Measurements from ENCODE around the gene SLC15A1. TPM values are rescaled to one million over a fixed set of nuclear protein-coding genes. Genes with fewer than 3 reads are reported as not detected.

Gene SLC15A1
- total and polyA plus RNA-seq, 4 donors: 5.8 to 19.7 (median 11.6) TPM

DNA sequence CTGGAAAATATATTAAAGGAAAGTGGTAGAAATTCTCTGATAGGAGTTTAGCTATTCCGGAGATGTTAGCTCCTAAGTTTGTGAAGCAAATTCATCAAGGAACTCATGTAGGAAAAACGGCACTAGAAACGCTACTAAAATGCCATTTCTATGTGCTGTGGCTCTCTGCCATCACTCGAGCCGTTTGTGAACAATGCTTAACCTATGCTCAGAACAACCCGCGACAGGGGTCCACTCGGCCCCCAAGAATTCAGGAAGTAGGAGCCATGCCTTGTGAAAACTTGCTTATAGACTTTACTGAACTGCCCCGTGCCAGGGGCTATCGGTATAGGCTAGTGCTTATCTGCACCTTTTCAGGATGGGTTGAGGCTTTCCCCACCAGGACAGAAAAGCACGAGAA is 14.2 kb upstream of the SLC15A1 start:
- Histone ChIP-seq H3K27me3 (ENCODE audit: control insufficient read depth in 4 of 4, insufficient read depth in 4 of 4, low read length in 3 of 4) (no peaks in the 10 kb centered on the region), H3K36me3 (ENCODE audit: control insufficient read depth in 4 of 4, insufficient read depth in 3 of 4, low read depth in 1 of 4, low read length in 3 of 4) (no peaks in the 10 kb centered on the region), H3K9me3 (ENCODE audit: control insufficient read depth in 4 of 4, low read length in 3 of 4) (no peaks in the 10 kb centered on the region), H3K4me1 (ENCODE audit: control insufficient read depth in 4 of 4, insufficient read depth in 4 of 4, low read length in 3 of 4) (peaks cover 2 to 14% (median 9%) of the 10 kb centered on the region in 4 donors), H3K9ac (ENCODE audit: low read depth in 1 of 2, low read length in 2 of 2) (no peak overlapping the region), H3K27ac (ENCODE audit: low read depth in 1 of 2, low read length in 2 of 2) (no peak overlapping the region), H3K4me3 (ENCODE audit: low read depth in 1 of 3, low read length in 3 of 3) (no peak overlapping the region)
- WGBS: 68% methylated on average over 11 of the region's 11 CpGs
- no peak for TF ChIP-seq RAD21 (IDR thresholded peaks at IDR 0.05)
- TF ChIP-seq RXRA (IDR thresholded peaks at IDR 0.05): no peak
- no peak for TF ChIP-seq EGR1 (IDR thresholded peaks at IDR 0.05; ENCODE audit: low read depth in 2 of 2)
- no peak for TF ChIP-seq SP1 (IDR thresholded peaks at IDR 0.05)
- TF ChIP-seq, protein P1, sequence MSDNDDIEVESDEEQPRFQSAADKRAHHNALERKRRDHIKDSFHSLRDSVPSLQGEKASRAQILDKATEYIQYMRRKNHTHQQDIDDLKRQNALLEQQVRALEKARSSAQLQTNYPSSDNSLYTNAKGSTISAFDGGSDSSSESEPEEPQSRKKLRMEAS (IDR thresholded peaks at IDR 0.05): no peak
- TF ChIP-seq HNF4A (conservative IDR thresholded peaks at IDR 0.05): no peak
- no peak for TF ChIP-seq TAF1 (conservative IDR thresholded peaks at IDR 0.05)
- no peak for TF ChIP-seq YY1 (IDR thresholded peaks at IDR 0.05)
- TF ChIP-seq, protein P2, sequence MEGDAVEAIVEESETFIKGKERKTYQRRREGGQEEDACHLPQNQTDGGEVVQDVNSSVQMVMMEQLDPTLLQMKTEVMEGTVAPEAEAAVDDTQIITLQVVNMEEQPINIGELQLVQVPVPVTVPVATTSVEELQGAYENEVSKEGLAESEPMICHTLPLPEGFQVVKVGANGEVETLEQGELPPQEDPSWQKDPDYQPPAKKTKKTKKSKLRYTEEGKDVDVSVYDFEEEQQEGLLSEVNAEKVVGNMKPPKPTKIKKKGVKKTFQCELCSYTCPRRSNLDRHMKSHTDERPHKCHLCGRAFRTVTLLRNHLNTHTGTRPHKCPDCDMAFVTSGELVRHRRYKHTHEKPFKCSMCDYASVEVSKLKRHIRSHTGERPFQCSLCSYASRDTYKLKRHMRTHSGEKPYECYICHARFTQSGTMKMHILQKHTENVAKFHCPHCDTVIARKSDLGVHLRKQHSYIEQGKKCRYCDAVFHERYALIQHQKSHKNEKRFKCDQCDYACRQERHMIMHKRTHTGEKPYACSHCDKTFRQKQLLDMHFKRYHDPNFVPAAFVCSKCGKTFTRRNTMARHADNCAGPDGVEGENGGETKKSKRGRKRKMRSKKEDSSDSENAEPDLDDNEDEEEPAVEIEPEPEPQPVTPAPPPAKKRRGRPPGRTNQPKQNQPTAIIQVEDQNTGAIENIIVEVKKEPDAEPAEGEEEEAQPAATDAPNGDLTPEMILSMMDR (IDR thresholded peaks at IDR 0.05; ENCODE audit: low read depth, low read length, missing input control): no peak
- TF ChIP-seq NR2F2 (IDR thresholded peaks at IDR 0.05): no peak
- no peak for TF ChIP-seq FOXA1 (IDR thresholded peaks at IDR 0.05)
- TF ChIP-seq, protein P3, sequence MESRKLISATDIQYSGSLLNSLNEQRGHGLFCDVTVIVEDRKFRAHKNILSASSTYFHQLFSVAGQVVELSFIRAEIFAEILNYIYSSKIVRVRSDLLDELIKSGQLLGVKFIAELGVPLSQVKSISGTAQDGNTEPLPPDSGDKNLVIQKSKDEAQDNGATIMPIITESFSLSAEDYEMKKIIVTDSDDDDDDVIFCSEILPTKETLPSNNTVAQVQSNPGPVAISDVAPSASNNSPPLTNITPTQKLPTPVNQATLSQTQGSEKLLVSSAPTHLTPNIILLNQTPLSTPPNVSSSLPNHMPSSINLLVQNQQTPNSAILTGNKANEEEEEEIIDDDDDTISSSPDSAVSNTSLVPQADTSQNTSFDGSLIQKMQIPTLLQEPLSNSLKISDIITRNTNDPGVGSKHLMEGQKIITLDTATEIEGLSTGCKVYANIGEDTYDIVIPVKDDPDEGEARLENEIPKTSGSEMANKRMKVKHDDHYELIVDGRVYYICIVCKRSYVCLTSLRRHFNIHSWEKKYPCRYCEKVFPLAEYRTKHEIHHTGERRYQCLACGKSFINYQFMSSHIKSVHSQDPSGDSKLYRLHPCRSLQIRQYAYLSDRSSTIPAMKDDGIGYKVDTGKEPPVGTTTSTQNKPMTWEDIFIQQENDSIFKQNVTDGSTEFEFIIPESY (IDR thresholded peaks at IDR 0.05): no peak
- TF ChIP-seq, protein P4, sequence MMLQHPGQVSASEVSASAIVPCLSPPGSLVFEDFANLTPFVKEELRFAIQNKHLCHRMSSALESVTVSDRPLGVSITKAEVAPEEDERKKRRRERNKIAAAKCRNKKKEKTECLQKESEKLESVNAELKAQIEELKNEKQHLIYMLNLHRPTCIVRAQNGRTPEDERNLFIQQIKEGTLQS (IDR thresholded peaks at IDR 0.05): no peak
- TF ChIP-seq FOXA2 (IDR thresholded peaks at IDR 0.05): no peak
- TF ChIP-seq, protein P5, sequence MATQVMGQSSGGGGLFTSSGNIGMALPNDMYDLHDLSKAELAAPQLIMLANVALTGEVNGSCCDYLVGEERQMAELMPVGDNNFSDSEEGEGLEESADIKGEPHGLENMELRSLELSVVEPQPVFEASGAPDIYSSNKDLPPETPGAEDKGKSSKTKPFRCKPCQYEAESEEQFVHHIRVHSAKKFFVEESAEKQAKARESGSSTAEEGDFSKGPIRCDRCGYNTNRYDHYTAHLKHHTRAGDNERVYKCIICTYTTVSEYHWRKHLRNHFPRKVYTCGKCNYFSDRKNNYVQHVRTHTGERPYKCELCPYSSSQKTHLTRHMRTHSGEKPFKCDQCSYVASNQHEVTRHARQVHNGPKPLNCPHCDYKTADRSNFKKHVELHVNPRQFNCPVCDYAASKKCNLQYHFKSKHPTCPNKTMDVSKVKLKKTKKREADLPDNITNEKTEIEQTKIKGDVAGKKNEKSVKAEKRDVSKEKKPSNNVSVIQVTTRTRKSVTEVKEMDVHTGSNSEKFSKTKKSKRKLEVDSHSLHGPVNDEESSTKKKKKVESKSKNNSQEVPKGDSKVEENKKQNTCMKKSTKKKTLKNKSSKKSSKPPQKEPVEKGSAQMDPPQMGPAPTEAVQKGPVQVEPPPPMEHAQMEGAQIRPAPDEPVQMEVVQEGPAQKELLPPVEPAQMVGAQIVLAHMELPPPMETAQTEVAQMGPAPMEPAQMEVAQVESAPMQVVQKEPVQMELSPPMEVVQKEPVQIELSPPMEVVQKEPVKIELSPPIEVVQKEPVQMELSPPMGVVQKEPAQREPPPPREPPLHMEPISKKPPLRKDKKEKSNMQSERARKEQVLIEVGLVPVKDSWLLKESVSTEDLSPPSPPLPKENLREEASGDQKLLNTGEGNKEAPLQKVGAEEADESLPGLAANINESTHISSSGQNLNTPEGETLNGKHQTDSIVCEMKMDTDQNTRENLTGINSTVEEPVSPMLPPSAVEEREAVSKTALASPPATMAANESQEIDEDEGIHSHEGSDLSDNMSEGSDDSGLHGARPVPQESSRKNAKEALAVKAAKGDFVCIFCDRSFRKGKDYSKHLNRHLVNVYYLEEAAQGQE (IDR thresholded peaks at IDR 0.05): no peak
- no peak for TF ChIP-seq HNF4G (IDR thresholded peaks at IDR 0.05)
- TF ChIP-seq JUND (IDR thresholded peaks at IDR 0.05): no peak
- no peak for TF ChIP-seq GABPA (IDR thresholded peaks at IDR 0.05 in 1 of 2, conservative IDR thresholded peaks at IDR 0.05 in 1 of 2)
- no peak for DNase-seq (ENCODE audit: low spot score)

All from liver (tissue), 9 donors.